Measurements from ENCODE around the gene EPHA3.

GRCh38 chr3:89250742-89251141 is 143.3 kb downstream of the EPHA3 start:
- TF ChIP-seq CTCF (IDR thresholded peaks at IDR 0.05) (no peak), POLR2A (IDR thresholded peaks at IDR 0.05) (no peak)
